Parathyroid adenoma (tissue), 2 donors: ENCODE measurements around the gene CELA1.

Experiments used
- H2AFZ ChIP-seq: fragments of 300-600 bp; sonication (generic); one replicate; pipeline ENCODE4 v1.7.0; 2017; ENCODE audit warnings: antibody characterized with exemption, mild to moderate bottlenecking
- H3K27ac ChIP-seq: fragments of 300-600 bp; sonication (generic); one replicate; pipeline ENCODE4 v1.7.0; 2017
- H3K27me3 ChIP-seq: fragments of 300-600 bp; sonication (generic); one replicate; pipeline ENCODE4 v1.7.0; 2017; ENCODE audit warnings: low read length; ENCODE audit not compliant: control insufficient read depth, insufficient read depth
- H3K36me3 ChIP-seq: fragments of 300-600 bp; sonication (generic); one replicate; pipeline ENCODE4 v1.7.0; 2017; ENCODE audit warnings: low read length; ENCODE audit not compliant: control insufficient read depth, insufficient read depth
- H3K4me1 ChIP-seq: fragments of 300-600 bp; sonication (generic); one replicate; pipeline ENCODE4 v1.7.0; 2017; ENCODE audit warnings: control low read depth
- H3K4me2 ChIP-seq: fragments of 300-600 bp; sonication (generic); one replicate; pipeline ENCODE4 v1.7.0; 2017; ENCODE audit warnings: low read length
- H3K4me3 ChIP-seq: fragments of 300-600 bp; sonication (generic); one replicate; pipeline ENCODE4 v1.7.0; 2017; ENCODE audit warnings: low read depth, low read length
- H3K79me2 ChIP-seq: fragments of 300-600 bp; sonication (generic); one replicate; pipeline ENCODE4 v1.7.0; 2017; ENCODE audit warnings: control low read depth
- H3K9ac ChIP-seq: fragments of 300-600 bp; sonication (generic); one replicate; pipeline ENCODE4 v1.7.0; 2017; ENCODE audit warnings: mild to moderate bottlenecking
- H3K9me3 ChIP-seq: fragments of 300-600 bp; sonication (generic); one replicate; pipeline ENCODE4 v1.7.0; 2017; ENCODE audit warnings: low read length; ENCODE audit not compliant: control insufficient read depth
- TF ChIP-seq, protein P1 (sequence below): fragments of 300-600 bp; sonication (generic); IDR thresholded peaks from one replicate; pipeline ENCODE4 v1.7.0; 2017; ENCODE audit warnings: antibody characterized with exemption, mild to moderate bottlenecking
- donor health status: primary hyperparathyroidism.

CELA1 gene

GRCh38 chr12:51365276-51365675 lies 18.8 kb upstream of the CELA1 start:
- Histone ChIP-seq H2AFZ (no peak overlapping the region), H3K9ac (no peak overlapping the region)

DNA sequence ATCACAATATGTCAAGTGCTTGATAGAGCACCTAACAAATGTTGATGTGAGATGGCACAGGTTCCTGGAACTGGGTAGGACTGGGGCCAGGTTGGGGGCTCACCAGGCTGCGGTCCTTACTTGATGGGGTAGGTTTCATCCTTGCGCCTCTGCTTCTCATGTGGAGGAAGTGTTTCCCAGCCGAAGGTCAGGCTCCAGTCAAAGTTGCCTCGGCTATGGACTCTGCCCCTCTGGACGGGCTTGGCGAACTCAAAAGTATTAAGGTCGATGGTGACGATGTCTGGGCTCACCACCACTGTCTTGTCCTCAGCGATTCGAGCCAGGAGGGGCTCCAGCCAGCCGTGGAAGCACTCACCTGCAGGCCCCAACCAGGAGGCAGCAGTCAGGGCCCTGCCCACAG lies 17.5 kb upstream of the CELA1 start:
- Histone ChIP-seq H2AFZ (no peak overlapping the region), H3K36me3 (no peaks in the 10 kb centered on the region), H3K4me3 (no peak overlapping the region), H3K4me2 (no peak overlapping the region), H3K79me2 (no peaks in the 10 kb centered on the region), H3K9me3 (no peaks in the 10 kb centered on the region), H3K27me3 (no peaks in the 10 kb centered on the region), H3K9ac (no peak overlapping the region), H3K4me1 (no peaks in the 10 kb centered on the region), H3K27ac (no peak overlapping the region)
- TF ChIP-seq, protein P1, sequence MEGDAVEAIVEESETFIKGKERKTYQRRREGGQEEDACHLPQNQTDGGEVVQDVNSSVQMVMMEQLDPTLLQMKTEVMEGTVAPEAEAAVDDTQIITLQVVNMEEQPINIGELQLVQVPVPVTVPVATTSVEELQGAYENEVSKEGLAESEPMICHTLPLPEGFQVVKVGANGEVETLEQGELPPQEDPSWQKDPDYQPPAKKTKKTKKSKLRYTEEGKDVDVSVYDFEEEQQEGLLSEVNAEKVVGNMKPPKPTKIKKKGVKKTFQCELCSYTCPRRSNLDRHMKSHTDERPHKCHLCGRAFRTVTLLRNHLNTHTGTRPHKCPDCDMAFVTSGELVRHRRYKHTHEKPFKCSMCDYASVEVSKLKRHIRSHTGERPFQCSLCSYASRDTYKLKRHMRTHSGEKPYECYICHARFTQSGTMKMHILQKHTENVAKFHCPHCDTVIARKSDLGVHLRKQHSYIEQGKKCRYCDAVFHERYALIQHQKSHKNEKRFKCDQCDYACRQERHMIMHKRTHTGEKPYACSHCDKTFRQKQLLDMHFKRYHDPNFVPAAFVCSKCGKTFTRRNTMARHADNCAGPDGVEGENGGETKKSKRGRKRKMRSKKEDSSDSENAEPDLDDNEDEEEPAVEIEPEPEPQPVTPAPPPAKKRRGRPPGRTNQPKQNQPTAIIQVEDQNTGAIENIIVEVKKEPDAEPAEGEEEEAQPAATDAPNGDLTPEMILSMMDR, result no peak

More at GRCh38 chr12:51365276-51365675, 18.8 kb upstream of the CELA1 start:
- Histone ChIP-seq H3K4me2 (no peak overlapping the region), H3K36me3 (no peaks in the 10 kb centered on the region), H3K27me3 (no peaks in the 10 kb centered on the region), H3K27ac (no peak overlapping the region), H3K4me3 (no peak overlapping the region), H3K9me3 (no peaks in the 10 kb centered on the region), H3K79me2 (no peaks in the 10 kb centered on the region), H3K4me1 (no peaks in the 10 kb centered on the region)
- TF ChIP-seq, protein P1, result no peak

DNA sequence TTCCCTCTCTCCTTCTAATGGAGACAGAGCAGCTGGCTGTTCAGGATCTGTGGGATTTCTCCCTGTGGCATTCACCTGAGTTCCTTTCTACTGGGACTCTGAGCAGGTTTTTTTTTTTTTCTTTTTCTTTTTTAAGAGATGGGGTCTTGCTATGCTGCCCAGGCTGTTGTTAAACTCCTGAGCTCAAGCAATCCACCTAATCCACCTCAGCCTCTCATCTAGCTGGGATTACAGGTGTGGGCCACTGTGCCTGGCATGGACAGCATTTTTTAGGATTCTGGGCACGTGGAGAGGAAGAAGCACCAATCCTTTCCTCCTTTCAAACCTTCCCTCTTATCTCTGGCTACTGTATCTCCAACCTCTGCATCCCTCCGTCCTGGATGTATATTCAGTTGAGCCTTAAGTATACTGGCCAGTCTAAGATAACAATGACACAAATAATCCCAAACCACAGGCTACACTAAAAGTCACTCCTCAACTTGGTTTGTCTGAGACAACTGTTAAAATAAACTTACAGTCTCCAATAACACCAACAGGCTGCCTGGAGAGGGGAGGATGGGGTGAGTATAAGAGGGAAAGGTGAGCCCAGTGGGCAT lies 16.4 kb upstream of the CELA1 start:
- TF ChIP-seq, protein P1, result no peak
- Histone ChIP-seq H2AFZ (no peak overlapping the region), H3K79me2 (no peaks in the 10 kb centered on the region), H3K36me3 (no peaks in the 10 kb centered on the region), H3K9me3 (no peaks in the 10 kb centered on the region), H3K27me3 (no peaks in the 10 kb centered on the region), H3K4me3 (no peak overlapping the region), H3K4me2 (no peak overlapping the region), H3K27ac (no peak overlapping the region), H3K9ac (no peak overlapping the region), H3K4me1 (no peaks in the 10 kb centered on the region)

DNA sequence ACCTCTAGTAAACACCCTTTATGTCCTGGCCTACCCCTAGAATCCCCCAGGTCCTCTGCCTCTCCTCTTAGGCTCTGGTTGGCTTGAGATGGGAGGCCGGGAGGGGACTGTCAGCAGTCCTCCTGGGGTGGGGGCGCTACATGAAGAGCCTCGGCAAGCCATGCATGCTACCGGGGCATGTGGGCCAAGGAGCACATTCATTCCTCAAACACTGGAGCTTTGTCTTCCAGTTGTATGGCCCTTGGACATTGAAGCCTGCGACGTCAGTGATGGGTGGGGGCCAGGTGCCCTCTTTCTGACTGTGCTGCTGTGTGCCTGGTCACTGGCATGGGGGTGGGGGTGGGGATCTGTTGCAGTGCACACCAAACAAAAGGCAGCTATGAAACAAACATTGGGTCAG lies 15.8 kb upstream of the CELA1 start:
- H3K79me2 ChIP-seq, result no peaks in the 10 kb centered on the region
- H3K27ac ChIP-seq, result no peak overlapping the region
- no peaks in the 10 kb centered on the region for H3K4me1 ChIP-seq
- H3K36me3 ChIP-seq, result no peaks in the 10 kb centered on the region
- H3K4me2 ChIP-seq, result no peak overlapping the region
- H3K9ac ChIP-seq, result no peak overlapping the region
- H3K4me3 ChIP-seq, result no peak overlapping the region
- no peak overlapping the region for H2AFZ ChIP-seq
- no peaks in the 10 kb centered on the region for H3K27me3 ChIP-seq
- TF ChIP-seq, protein P1, result no peak
- no peaks in the 10 kb centered on the region for H3K9me3 ChIP-seq
